ENCODE results near the gene CTNNA2.

The CTNNA2 gene

DNA sequence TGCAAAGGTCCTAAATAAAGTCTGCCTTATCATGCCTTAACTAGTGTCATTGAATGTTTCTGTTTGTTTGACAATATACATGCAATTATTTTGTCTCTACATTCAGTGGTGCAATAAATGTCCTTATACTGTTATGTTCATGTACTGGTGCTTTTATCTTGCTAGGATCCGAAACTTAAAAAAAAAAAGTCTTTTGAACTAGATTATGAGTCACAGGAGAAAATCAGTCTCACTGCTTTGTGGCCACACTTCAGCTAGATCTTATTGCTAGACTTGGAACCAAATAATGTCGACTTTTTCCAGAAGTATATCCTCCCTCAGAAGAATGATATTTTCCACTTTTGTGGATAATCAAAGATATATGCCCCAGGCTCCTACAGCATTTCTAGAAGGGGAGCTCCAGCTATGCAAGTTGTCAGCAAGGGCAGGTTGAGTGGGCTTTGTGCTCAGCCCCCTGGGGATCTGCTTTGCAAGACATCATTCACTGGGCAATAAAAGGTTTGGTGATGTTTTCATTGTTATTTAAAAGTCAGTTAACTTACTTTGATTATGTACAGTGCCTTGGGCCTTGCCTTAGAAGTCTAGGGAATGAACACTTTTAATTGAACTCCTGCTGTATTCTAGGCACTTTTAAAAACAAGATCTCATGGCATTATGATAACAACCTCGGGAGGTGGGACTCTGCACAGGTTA, 948.8 kb downstream of the CTNNA2 start:
- DNase-seq = no peak

DNA sequence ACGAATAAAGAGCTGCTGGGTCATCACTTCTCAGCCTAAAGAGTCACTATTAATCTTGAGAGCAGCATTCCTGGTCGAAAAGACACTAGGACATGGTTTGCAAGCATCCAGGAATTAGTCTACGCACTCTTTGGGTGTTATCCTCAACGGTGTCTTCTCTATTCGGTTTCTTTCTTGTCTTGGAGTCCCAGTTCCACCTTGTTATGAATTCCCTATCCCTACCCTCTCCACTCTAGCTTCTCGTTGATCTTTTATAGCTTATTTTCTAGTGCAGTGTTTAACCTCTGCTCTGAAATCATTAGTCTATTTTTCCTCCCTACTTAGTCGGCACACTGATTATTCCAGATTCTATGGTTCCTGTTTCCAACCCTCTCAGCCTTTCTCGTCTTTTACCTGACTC, 949.8 kb downstream of the CTNNA2 start:
- no peak for DNase-seq

DNA sequence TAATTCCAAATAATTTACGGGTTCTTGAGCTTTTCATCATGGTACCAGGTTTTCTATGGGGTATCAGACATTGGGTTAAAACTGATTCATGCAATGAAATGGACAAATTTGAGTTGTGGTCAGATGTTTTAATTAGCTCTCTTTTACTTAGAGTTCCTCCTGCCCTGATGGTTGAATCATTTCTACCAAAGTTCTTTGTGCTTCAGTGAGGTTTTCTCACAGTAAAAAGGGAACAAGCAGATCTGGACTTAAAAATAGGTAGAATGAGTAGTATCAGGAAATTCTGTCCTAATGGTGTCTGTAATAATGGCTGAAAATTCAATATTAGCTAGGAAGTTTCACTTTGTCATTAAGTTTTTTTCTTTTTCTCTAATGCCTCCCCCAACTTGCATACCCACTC, 951.4 kb downstream of the CTNNA2 start:
- DNase-seq = no peak

DNA sequence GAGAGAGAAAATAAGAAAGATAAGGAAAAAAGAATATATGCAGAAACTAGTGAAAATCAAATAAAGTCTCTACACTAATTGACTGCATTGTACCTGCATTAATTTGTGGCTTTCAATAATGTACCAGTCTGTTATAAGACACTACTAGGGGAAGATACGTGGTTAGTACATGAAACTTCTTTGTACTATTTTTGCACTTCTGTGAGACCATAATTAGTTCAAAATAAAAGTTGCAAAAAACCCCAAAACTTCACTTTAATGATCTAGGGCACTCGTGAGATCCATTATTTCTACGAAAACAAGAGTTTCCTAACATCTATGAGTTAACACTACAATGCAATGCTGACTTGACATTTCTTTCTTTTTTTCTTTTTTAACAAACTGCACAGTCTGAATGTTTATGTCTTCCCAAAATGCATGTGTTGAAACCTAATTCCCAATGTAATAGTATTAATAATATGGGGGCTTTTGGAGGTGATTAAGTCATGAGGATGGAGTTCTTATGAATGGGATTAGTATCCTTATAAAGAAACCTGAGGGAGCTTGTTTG, 954.5 kb downstream of the CTNNA2 start:
- no peak for DNase-seq

DNA sequence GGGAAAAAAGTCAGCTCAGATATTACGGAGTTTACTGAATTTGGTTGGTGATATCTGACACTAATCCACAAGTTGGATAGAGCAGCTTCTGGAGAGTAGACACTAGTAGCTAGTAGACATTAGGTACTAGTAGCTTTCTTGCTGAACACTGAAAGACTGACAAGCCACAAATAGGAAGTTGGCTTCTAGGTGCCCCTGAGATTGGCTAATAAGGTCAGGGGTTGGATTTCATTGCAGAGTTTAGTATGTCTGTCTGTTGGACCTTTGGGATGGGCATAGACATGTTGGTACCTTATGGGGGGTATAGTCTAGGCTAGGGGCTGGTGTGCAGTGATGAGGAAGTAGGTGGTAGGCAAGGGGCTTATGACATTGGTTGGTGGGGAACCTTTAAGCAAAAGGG, 956.6 kb downstream of the CTNNA2 start:
- DNase-seq = no peak

DNA sequence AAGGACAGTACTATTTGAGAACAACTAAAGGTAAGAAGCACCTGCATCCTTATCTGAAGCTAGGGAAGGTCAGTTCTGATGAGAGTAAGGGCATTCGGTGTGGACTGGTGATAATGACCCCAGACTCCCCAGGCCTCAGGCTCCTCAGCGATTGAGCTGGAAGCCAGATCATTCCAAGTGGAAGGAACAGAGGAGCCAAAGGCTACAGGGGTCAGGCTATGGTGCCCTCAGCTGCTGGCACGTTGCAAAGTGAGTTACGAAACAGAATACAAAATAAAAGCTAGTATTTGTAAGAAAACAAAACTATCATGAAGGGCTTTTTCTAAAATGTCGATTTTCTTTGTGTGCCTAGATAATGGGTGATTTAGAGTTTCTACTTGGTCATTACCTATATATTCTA, 960.2 kb downstream of the CTNNA2 start:
- no peak for DNase-seq

DNA sequence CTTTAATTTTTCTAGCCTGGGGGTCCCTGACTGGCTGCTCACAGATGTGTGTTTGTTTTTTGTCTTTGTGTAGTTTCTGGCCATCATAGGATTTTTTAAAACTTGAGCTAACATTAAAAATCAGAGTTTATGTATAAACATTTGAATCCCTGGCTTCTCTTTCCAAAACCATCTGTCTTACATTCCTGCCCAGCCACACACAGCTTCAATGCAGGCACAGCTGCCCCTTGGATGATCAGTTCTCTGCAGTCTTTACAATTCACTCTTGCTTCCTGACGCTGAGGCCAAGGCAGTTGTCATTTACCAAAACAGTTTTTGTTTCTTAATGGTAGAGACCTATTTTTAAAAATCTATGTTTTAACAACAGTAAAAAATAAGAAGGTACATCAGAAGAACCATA, 960.9 kb downstream of the CTNNA2 start:
- no peak for DNase-seq

DNA sequence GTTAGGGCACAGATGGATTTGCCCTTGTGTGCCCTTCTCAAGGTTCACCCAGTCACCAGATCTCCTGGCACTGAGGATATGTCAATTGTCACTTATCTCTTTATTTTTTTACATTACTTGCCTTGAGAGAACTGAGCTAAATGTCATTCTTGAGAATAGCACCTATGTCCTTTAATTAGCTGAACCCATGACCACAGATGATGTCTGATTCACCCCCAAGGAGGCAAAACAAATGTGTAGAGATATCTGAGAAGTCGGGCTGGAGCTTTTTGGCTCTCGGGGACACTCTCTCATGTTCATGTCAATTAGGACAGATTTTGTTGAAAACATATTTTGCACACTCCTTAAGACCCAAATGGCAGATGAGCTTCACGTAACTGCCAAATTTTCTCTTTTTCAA, 963.1 kb downstream of the CTNNA2 start:
- no peak for DNase-seq

DNA sequence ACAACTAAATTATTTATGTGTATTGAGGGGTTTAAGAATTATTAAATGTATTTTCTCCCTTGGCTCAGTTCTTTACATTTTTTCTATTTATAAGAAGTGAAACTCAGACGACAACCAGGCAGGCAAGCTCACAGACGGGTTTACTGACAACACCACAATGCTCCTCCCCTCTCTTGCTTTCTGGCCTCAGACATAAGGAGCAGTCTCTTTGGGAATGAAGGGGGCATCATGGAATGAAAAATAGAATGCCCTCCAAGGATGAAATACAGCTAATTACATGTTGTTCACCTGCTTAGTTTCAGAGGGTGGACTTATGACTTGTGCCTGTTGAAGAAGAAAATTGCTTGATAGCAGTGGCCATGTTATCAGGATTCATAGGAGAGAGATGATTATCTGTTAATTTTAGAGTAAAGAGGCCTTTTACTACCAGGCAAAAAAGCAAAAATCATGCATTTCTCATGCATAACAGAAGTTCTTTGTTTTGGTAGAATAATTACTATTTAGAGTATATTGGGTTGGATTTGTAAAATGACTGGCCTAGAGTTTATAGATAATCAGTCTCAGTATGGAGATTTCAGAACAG, 963.8 kb downstream of the CTNNA2 start:
- DNase-seq = no peak

DNA sequence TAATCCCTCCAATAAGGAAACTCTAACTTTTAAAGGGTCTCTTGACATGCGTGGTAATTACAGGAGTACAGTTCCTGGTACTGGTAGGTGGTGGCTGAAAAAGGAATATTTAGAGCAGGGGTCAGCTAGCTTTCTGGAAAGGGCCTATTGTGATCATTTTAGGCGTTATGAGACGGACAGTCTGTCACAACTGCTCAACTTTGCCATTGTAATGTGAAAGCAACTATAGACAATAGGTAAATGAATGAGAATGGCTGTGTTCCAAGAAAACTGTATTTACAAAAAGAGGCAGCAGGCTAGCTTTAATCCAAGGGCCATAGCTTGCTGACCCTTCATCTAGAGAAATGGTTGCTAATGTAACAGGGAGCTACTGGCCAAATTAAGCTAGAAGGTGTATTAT, 969.4 kb downstream of the CTNNA2 start:
- DNase-seq = no peak

DNA sequence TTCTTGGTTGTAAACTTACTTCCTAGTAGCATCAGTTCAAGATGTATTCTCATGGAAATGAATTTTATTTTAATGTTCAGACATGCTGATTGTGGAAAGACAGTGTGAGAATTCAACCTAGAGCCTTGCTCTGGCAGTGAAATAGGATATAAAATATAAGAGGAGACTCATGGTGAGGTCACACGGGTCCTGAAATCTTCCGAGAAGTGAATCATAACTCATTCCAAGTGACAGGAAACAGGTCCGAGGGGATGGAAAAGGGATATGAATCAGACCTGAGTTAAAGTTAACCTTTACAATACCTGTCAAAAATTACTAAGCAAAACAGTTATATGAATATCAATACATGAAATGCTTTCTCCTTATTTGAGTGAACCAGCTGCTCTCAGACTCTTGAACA, 976.9 kb downstream of the CTNNA2 start:
- DNase-seq = no peak

DNA sequence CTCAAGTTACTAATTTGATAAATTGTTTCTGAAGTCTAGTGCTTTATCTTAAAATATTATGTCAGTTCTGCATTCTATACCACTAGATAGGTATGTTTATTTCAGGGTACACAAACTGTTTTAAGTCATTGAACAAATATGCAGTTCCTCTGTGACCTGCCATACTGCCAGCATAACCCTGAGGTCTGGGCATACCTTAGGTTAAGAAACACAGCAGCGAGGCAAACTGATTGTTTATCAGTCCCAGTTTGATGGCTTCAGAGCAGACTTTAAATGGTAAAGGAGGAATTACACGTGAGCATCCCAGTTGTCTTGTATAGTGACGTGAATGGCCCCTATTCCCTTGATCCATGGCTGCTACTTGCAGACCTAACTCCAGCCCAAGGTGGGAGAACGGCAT, 978.1 kb downstream of the CTNNA2 start:
- DNase-seq = no peak

DNA sequence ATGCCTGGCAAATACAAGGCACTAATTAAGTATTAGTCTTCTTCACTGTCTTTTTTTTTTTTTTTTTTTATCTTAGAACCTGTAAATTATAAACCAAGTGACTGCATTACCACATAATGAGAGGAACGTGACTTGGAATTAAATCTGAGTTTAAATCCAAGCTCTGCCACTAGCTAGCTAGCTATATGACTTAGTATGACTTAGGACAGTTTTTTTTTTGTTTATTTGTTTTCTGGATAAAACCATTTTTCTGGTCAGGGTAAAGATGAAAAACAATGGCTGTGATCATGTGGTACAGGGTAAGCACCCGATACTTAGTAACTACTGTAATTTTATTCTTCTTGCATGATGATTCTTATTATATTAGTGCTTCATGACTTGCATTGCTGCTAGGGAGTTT, 983.5 kb downstream of the CTNNA2 start:
- no peak for DNase-seq

DNA sequence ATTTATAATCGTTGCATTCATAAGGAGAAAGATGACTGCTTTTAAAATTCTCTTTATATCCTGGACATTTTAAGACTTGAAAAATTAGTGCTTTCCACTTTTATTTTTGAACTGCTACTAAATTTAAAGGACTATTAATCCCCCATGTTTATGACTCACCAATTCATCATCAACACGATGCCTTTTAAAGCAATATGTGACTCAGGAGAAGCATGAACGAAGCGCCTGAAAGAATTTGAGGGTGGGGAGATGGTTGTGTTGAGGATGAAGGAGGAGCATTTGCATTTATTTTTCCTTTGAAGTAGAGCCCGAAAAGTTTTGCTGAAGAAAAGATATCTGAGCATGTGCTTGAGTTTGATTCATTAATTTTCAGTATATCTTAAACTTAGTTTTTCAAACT, 983.9 kb downstream of the CTNNA2 start:
- no peak for DNase-seq

DNA sequence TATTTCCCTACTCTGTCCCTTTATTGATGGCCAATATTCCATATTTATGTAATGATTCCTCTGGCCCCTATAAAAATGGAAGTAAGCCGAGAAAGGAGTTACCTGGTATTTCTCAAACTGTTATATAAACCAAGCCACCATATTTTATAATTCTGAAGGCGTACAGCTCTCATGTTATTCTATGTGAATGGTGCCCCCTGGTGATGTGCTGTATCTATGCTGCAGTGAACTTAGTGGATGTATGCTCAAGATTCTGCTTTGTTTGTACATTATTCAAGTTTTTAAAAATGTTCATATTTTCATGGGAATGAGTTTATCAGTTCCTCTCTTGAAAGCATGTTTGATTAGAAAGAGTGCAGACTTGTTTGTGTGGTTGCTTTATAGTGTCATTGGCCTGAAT, 986.2 kb downstream of the CTNNA2 start:
- no peak for DNase-seq

DNA sequence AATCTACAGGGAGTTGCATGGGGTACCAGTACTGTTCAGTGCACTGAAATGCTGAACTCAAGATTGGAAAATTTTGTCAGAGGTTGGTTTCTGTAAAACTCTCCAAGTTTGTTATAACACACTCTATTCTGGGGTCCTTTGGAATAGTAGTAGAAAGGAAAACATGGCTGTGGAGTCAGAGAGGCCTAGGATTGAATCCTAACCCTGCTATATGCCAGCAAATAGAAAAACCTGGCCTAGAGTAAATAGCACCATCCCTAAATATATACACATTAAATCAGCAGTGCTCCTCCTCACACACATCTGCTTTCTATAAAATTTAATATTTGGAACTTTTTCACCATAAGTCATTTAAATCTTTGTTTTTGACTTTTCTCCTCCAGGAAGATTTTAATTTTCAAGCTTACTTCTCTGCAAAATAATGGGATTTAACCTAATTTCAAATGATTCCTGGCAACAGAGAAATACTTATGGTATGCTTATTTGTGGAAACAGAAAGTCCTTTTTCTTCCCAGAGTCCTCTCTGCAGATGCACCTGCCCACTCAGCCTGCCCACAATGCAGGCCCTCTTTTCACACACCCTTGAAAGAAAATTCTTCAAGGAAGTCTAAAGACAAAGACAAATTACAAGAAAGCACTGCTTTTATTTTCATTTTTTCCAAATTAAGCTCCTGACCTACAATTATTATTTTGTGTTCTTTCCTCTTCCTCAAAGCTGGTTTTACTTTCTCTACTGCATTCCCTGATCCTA, 989.2 kb downstream of the CTNNA2 start:
- no peak for DNase-seq

DNA sequence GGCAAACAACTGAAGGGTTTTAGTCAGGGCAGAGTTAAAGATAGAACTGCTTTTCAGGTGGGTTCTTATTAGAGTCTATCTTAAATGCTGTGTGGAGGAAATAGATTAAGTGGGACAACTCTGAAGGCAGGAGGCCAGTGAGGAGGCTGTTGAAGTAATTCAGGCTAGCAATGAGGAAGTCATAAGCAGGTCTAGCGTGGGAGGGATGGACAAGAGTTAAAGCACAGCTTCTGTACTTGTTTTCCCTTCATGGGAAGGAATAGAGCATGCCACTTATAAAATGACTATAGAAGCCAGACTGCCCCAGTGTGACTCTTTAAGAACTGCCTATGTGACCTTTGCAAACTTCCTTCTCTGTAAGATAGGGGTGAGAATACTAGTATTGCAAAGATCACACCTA, 993.7 kb downstream of the CTNNA2 start:
- no peak for DNase-seq

DNA sequence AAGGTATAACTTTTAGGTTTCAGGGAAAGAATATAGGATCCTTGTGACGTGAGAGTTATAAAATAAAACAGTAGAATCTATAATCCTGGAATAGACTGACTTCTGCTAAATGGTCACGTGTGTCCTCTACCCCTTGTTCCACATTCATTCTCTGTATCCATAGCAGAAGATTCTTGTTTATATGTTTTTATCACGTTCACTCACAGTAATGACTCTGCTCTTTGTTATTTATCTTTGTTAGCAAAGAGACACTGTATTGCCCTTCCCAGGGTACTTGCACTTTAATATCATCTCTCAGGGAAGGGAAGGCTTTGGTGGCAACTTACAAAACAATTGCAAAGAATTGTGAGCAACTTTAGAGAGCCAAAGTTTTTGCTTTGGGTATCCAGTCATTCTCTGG, 997.9 kb downstream of the CTNNA2 start:
- no peak for DNase-seq

DNA sequence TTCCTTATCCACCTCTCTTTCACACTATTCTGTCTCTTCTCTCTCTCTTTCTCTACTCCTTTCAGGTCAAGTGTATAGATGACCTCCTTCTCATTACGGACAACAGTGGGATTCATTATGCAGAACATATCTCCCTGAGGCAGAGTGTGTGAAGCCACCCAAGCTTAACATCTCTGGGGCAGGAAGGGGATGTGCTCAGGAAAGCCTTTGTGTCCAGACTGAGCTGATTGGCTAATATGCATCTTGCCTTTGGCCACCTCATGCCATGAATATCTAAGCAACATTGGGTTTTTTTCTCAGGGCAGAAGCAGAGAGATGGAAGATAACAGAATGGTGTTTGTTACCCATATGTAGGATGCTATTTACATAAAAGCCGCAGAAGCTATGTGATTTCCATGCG, 1003.1 kb downstream of the CTNNA2 start:
- no peak for DNase-seq

DNA sequence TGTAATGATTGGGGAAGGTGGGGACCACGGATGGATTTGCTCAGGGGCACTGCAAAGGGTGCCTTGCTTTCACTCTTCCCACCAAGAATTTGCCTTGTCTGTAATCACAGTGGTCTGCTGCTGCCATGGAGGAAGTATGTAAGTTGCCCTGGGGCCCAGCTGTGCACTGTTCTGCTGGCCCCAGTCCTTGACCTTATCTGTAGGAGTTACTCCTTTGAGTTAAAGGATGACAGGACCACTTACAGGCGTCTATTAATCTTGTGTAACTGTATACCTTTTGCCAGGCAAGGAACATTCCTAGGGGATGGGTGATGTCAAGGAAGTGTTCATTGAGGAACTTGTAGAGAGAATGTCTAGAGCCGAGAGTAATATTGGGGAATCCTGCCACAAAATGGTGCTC, 1004.5 kb downstream of the CTNNA2 start:
- no peak for DNase-seq

DNA sequence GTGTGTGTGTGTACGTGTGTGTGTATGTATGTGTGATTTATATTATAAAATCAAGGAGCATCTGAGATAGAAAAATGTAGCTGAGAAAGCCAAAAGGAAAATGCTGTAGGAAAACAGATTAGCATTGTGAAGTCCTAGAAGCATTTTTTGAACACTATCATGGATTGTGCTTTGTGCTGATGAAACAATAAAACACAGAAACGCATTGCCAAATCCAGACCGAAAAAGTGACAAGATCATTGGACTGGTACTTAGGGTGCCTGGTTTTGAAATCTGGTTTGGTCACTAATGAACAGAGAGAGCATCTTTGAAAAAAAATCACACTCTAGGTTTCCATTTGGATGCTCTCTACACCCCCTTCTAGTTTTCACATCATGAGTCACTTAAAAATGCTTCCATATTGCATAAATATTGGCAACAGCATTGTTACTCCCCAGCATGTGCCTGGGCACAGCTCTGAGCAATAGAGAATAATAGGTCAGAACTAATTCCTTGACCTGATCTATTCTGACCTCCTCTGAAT, 1006.3 kb downstream of the CTNNA2 start:
- DNase-seq = no peak

DNA sequence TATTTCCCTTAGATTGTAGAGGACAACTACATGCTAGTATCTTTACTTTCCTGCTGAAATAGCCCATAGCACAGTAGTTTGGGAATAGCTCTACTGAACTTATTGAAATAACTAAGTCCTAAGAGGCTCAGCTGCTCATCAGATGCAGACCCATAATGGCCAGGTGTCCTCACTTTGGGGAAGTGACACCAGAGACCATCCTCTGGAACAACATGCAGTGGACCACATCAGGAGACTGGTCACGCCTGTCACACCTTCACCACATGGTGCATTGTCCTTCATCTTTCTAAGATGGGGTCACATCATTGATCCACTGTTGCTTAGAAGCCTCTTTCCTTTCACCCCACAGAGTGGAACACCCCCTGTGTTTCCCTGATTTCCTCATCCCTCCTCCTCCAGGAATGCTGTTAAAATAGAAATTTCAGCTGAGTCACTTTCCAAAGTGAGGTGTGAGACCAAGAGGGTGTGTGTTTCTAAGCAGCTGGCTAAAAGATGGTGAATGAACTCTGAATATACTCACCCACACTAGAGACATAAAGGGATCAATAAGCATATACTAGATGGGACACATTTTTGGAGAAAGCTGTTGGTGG, 1006.9 kb downstream of the CTNNA2 start:
- DNase-seq = no peak

DNA sequence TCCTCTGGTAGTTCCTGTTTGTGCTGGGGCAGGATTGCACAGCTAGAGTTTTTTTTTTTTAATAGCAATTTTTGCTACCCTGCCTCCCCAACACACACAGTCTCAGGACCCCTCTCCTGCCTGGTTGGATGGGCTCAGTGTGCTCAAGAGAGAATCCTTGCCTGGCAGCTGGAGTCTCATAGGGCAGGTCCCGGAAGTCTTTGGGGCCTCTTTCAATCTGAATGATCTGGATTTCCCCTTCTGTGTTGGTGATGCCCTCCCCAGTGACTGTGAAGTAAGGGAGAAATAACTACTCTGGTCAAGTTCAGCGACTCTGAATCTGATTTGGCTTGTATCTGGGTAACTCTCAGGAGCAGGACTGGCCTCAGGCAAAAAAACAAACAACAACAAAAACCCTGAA, 1012.3 kb downstream of the CTNNA2 start:
- DNase-seq = no peak

DNA sequence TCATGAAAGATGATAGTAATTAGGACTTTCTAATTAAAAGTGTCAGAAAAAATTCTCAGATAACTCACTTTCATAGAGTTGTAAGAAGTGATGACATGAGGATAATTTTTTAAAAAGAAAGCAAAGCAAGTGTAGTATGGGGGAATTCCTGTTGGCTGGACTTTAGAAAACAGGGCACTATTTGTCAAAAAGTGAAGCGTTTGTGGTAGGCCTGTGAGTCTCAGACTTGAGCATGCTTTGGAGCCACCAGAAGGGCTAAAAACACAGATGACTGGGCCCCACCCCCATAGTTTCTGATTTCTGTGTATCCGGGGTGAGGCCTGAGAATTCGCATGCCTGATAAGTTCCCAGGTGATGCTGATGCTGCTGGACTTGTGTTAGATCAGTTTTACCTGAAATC, 1014.3 kb downstream of the CTNNA2 start:
- no peak for DNase-seq

Data from activated gamma-delta T cell (primary cell).